A673 (cell line): Measurements from ENCODE around the gene RAB3C. TPM values are rescaled to one million over a fixed set of nuclear protein-coding genes. Genes with fewer than 3 reads are reported as not detected.

Experiments
- BruUV-seq: library from RNA; stranded (reverse); fragments of 400-500 nt; replicated peaks from 2 replicates; lab custom pipeline; 2021; lab: Mats Ljungman, UMichigan
- CTCF ChIA-PET: fragments of 300-600 bp; sonication (Branson Sonifier 250); formaldehyde crosslinking; loops from one replicate; lab custom pipeline; 2022; ENCODE audit warnings: antibody characterized with exemption; lab: Charles Lee
- POLR2A ChIA-PET: fragments of 300-600 bp; sonication (Branson Sonifier 250); formaldehyde crosslinking; loops from one replicate; lab custom pipeline; 2022; ENCODE audit warnings: antibody characterized with exemption; ENCODE audit not compliant: low non-redundant PET; lab: Charles Lee
- DNase-seq: peaks from one replicate; pipeline ENCODE4 v3.0.0-alpha.2; 2015; ENCODE audit warnings: low spot score
- H3K27ac ChIP-seq: fragments of 200-600 bp; sonication (generic); 2 replicates; pipeline ENCODE4 v1.5.1; 2016; ENCODE audit warnings: mixed run types, low read depth, mild to moderate bottlenecking, mixed read lengths, antibody characterized with exemption, low read length; ENCODE audit not compliant: poor library complexity, severe bottlenecking
- H3K27me3 ChIP-seq: fragments of 200-600 bp; sonication (generic); replicated peaks from 2 replicates; pipeline ENCODE4 v1.6.1; 2017; ENCODE audit warnings: mixed run types, low read depth, mild to moderate bottlenecking, mixed read lengths, antibody characterized with exemption, low read length; ENCODE audit not compliant: insufficient read depth, poor library complexity
- H3K36me3 ChIP-seq: fragments of 200-600 bp; sonication (generic); 2 replicates; pipeline ENCODE4 v1.6.1; 2016; ENCODE audit warnings: mixed run types, mild to moderate bottlenecking, mixed read lengths, antibody characterized with exemption, low read length; ENCODE audit not compliant: insufficient read depth, poor library complexity, severe bottlenecking
- H3K4me1 ChIP-seq: fragments of 200-600 bp; sonication (generic); 2 replicates; pipeline ENCODE4 v1.6.1; 2017; ENCODE audit warnings: mixed run types, mild to moderate bottlenecking, mixed read lengths, antibody characterized with exemption, low read length; ENCODE audit not compliant: insufficient read depth, poor library complexity, severe bottlenecking
- H3K4me3 ChIP-seq: fragments of 200-600 bp; sonication (generic); 2 replicates; pipeline ENCODE4 v1.5.1; 2016; ENCODE audit warnings: low read depth, mixed run types, mild to moderate bottlenecking, mixed read lengths, low read length; ENCODE audit not compliant: poor library complexity, severe bottlenecking
- H3K9me3 ChIP-seq: fragments of 200-600 bp; sonication (generic); 2 replicates; pipeline ENCODE4 v1.6.1; 2016; ENCODE audit warnings: mixed run types, low read depth, mild to moderate bottlenecking, mixed read lengths, antibody characterized with exemption, low read length; ENCODE audit not compliant: poor library complexity, severe bottlenecking
- CTCF ChIP-seq: fragments of 300-800, 200-600 bp; sonication (generic); conservative IDR thresholded peaks from 2 replicates; pipeline ENCODE4 v1.5.1; 2017; ENCODE audit warnings: low read depth, mild to moderate bottlenecking, antibody characterized with exemption, low read length, moderate library complexity, mixed read lengths
- EZH2 ChIP-seq: fragments of 200-600 bp; sonication (generic); IDR thresholded peaks from 2 replicates; pipeline ENCODE4 v1.6.1; 2017; ENCODE audit warnings: borderline replicate concordance, low read depth, mild to moderate bottlenecking, mixed read lengths, antibody characterized with exemption, low read length; ENCODE audit not compliant: poor library complexity, severe bottlenecking
- intact Hi-C: fragments of 100-400 bp; cut with micrococcal nuclease; formaldehyde crosslinking; loops from one replicate; pipeline ENCODE4 v1.10.0; 2022; ENCODE audit not compliant: unreplicated experiment
- total RNA-seq: library from RNA; stranded (reverse); gene quantifications from 2 replicates; pipeline ENCODE4 v1.2.3, GENCODE V29; 2021

Gene RAB3C
- total RNA-seq, 1 experiment from 2014 or later, result 0.64 TPM

- intact Hi-C loops, result no loop called here
- H3K36me3 ChIP-seq, result no peaks in the 10 kb centered on the region
- no peak overlapping the region for H3K4me3 ChIP-seq
- DNase-seq, result no peak
- TF ChIP-seq CTCF, result no peak
- TF ChIP-seq EZH2, result no peak
- no peak overlapping the region for H3K27ac ChIP-seq
- no TSS peak for BruUV-seq
- H3K27me3 ChIP-seq, result no peaks in the 10 kb centered on the region
- ChIA-PET CTCF (no interaction called here), POLR2A (no interaction called here)
- no peaks in the 10 kb centered on the region for H3K9me3 ChIP-seq
- peaks cover 12% of the 10 kb centered on the region for H3K4me1 ChIP-seq
Measured at GRCh38 chr5:58794875-58795274, 212.0 kb downstream of the RAB3C start.

GRCh38 chr5:58795327-58795726 lies 212.5 kb downstream of the RAB3C start:
- H3K9me3 ChIP-seq, result no peaks in the 10 kb centered on the region
- TF ChIP-seq CTCF (no peak), EZH2 (no peak)
- peaks cover 17% of the 10 kb centered on the region for H3K4me1 ChIP-seq
- intact Hi-C loops, result no loop called here
- H3K27me3 ChIP-seq, result no peaks in the 10 kb centered on the region
- ChIA-PET POLR2A (no interaction called here), CTCF (no interaction called here)
- BruUV-seq, result no TSS peak
- no peak overlapping the region for H3K4me3 ChIP-seq
- no peak overlapping the region for H3K27ac ChIP-seq
- no peaks in the 10 kb centered on the region for H3K36me3 ChIP-seq
- DNase-seq, result no peak

GRCh38 chr5:58797021-58797420 lies 214.1 kb downstream of the RAB3C start:
- intact Hi-C loops, result no loop called here
- H3K9me3 ChIP-seq, result no peaks in the 10 kb centered on the region
- no peak overlapping the region for H3K27ac ChIP-seq
- DNase-seq, result no peak
- H3K4me3 ChIP-seq, result no peak overlapping the region
- no peak for TF ChIP-seq EZH2
- TF ChIP-seq CTCF, result no peak
- POLR2A ChIA-PET, result interaction anchor here (0.7 kb wide), 1 partner anchor 20 kb away, joined by 9 read pairs; no protein-coding TSS in a partner anchor
- no peaks in the 10 kb centered on the region for H3K27me3 ChIP-seq
- H3K36me3 ChIP-seq, result no peaks in the 10 kb centered on the region
- BruUV-seq, result no TSS peak
- CTCF ChIA-PET, result no interaction called here
- H3K4me1 ChIP-seq, result peaks cover 28% of the 10 kb centered on the region
